HepG2 (cell line): Measurements from ENCODE around the gene CHST10.

Experiments used
- ARID3A ChIP-seq: IDR thresholded peaks from 2 replicates; pipeline ENCODE4 v1.6.1; 2012; ENCODE audit warnings: low read depth, low read length, improper control_type of control experiment
- ATRX ChIP-seq: sonication (generic); formaldehyde crosslinking; IDR thresholded peaks from 2 replicates; pipeline ENCODE4 v1.4.0; 2020; ENCODE audit warnings: missing genetic modification reagents, borderline replicate concordance
- CTCF ChIP-seq: sonication (generic); formaldehyde crosslinking; IDR thresholded peaks from 2 replicates; pipeline ENCODE4 v1.5.0; 2020; ENCODE audit warnings: mild to moderate bottlenecking, missing genetic modification reagents, moderate library complexity
- EP300 ChIP-seq, 3 experiments: sonication (generic) in 1 of 3; formaldehyde crosslinking in 1 of 3; IDR thresholded peaks; 2 replicates each; pipeline versions ENCODE4 v1.5.1 to v1.6.1; 2011 to 2020; ENCODE audit warnings: low read depth in 2 of 3, low read length in 2 of 3, borderline replicate concordance in 1 of 3, improper control_type of control experiment in 1 of 3, mild to moderate bottlenecking in 1 of 3, missing genetic modification reagents in 1 of 3, moderate library complexity in 1 of 3
- ETV6 ChIP-seq: sonication (generic); formaldehyde crosslinking; conservative IDR thresholded peaks from 2 replicates; pipeline ENCODE4 v1.4.0; 2020; ENCODE audit warnings: missing genetic modification reagents
- MXI1 ChIP-seq: IDR thresholded peaks from 3 replicates; pipeline ENCODE4 v1.6.1; 2012; ENCODE audit warnings: low read depth, low read length, inconsistent platforms, borderline replicate concordance
- PRPF4 ChIP-seq: fragments of 200-400 bp; formaldehyde crosslinking; IDR thresholded peaks from 2 replicates; pipeline ENCODE4 v1.6.1; 2016; ENCODE audit warnings: low read length, low read depth; ENCODE audit not compliant: poor library complexity, severe bottlenecking
- ZFP1 ChIP-seq: IDR thresholded peaks from 2 replicates; pipeline ENCODE4 v1.6.1; 2016
- ZNF121 ChIP-seq: sonication (generic); formaldehyde crosslinking; IDR thresholded peaks from 2 replicates; pipeline ENCODE4 v1.5.0; 2020; ENCODE audit warnings: mild to moderate bottlenecking, missing genetic modification reagents
- TF ChIP-seq, protein P1 (sequence below): sonication (generic); formaldehyde crosslinking; IDR thresholded peaks from 2 replicates; pipeline ENCODE4 v1.5.0; 2020; ENCODE audit warnings: missing genetic modification reagents
- TF ChIP-seq, protein P2 (sequence below): IDR thresholded peaks from 2 replicates; pipeline ENCODE4 v1.6.1; 2016; ENCODE audit warnings: low read depth

DNA sequence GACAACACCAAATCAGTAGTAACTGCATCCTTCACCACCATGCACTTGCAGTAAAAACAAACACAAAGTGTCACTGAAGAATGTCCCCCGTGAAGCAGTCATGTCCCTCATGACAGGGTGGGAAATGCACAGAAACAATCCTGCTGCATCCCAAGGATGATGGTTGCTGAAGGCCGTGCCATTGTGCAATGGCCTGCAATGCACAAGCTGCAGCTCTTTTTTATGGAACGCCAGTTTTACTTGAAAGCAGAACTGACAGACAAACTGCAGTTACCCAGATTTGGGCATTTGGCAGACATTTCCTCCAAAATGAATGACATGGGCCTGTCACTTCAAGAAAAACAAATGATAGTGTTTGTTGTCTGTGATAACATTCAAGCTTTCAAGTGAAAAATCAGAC is 2.4 kb upstream of the CHST10 start:
- TF ChIP-seq ETV6 (CRISPR knock-in tag) (no peak), ZFP1 (CRISPR knock-in tag) (no peak), CTCF (CRISPR knock-in tag) (no peak), ATRX (no peak), ARID3A (no peak), MXI1 (no peak), EP300 (IDR thresholded peaks at IDR 0.05; ENCODE audit: low read depth in 2 of 2, low read length in 2 of 2) (no peak), EP300 (CRISPR knock-in tag; IDR thresholded peaks at IDR 0.05; ENCODE audit: borderline replicate concordance) (no peak), ZNF121 (CRISPR knock-in tag) (no peak), PRPF4 (no peak)
- TF ChIP-seq, protein P1, sequence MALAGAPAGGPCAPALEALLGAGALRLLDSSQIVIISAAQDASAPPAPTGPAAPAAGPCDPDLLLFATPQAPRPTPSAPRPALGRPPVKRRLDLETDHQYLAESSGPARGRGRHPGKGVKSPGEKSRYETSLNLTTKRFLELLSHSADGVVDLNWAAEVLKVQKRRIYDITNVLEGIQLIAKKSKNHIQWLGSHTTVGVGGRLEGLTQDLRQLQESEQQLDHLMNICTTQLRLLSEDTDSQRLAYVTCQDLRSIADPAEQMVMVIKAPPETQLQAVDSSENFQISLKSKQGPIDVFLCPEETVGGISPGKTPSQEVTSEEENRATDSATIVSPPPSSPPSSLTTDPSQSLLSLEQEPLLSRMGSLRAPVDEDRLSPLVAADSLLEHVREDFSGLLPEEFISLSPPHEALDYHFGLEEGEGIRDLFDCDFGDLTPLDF (CRISPR knock-in tag): no peak
- TF ChIP-seq, protein P2, sequence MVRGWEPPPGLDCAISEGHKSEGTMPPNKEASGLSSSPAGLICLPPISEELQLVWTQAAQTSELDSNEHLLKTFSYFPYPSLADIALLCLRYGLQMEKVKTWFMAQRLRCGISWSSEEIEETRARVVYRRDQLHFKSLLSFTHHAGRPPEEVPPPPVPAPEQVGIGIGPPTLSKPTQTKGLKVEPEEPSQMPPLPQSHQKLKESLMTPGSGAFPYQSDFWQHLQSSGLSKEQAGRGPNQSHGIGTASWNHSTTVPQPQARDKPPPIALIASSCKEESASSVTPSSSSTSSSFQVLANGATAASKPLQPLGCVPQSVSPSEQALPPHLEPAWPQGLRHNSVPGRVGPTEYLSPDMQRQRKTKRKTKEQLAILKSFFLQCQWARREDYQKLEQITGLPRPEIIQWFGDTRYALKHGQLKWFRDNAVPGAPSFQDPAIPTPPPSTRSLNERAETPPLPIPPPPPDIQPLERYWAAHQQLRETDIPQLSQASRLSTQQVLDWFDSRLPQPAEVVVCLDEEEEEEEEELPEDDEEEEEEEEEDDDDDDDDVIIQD (CRISPR knock-in tag): no peak
